Subcutaneous adipose tissue (tissue), 4 donors: ENCODE results near the gene PPM1B. TPM values are rescaled to one million over a fixed set of nuclear protein-coding genes. Genes with fewer than 3 reads are reported as not detected.

ENCODE experiments used
- total RNA-seq, 4 donors: library from RNA; depleted of rRNA; stranded (reverse); fragments of >200 nt; gene quantifications; one replicate each; pipeline ENCODE4 v1.1.0, GENCODE V29; 2016
- TF ChIP-seq, protein P1 (sequence below): fragments of 450-650 bp; IDR thresholded peaks from one replicate; pipeline ENCODE4 v1.5.1; 2016; ENCODE audit warnings: low read depth, mild to moderate bottlenecking, control low read depth, antibody characterized with exemption, moderate library complexity

PPM1B gene
- total RNA-seq, 4 donors from 2014 or later, result 73.1 to 150 (median 83.2) TPM

DNA sequence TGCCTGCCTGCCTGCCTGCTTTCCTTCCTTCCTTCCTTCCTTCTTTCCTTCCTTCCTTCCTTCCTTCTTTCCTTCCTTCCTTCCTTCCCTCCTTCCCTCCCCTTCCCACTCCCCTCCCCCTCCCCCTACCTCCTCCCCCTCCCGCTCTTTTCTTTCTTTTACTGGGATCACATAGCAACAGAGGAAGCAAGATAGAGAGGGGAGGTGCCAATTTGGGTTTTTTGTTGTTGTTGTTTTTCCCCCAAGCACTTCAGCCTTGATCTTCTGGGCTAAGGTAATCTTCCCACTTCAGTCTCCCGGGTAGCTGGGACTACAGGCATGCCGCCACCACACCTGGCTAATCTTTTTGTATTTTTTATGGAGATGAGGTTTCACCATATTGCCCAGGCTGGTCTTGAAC, 20.0 kb downstream of the PPM1B start:
- TF ChIP-seq, protein P1, sequence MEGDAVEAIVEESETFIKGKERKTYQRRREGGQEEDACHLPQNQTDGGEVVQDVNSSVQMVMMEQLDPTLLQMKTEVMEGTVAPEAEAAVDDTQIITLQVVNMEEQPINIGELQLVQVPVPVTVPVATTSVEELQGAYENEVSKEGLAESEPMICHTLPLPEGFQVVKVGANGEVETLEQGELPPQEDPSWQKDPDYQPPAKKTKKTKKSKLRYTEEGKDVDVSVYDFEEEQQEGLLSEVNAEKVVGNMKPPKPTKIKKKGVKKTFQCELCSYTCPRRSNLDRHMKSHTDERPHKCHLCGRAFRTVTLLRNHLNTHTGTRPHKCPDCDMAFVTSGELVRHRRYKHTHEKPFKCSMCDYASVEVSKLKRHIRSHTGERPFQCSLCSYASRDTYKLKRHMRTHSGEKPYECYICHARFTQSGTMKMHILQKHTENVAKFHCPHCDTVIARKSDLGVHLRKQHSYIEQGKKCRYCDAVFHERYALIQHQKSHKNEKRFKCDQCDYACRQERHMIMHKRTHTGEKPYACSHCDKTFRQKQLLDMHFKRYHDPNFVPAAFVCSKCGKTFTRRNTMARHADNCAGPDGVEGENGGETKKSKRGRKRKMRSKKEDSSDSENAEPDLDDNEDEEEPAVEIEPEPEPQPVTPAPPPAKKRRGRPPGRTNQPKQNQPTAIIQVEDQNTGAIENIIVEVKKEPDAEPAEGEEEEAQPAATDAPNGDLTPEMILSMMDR, result no peak

DNA sequence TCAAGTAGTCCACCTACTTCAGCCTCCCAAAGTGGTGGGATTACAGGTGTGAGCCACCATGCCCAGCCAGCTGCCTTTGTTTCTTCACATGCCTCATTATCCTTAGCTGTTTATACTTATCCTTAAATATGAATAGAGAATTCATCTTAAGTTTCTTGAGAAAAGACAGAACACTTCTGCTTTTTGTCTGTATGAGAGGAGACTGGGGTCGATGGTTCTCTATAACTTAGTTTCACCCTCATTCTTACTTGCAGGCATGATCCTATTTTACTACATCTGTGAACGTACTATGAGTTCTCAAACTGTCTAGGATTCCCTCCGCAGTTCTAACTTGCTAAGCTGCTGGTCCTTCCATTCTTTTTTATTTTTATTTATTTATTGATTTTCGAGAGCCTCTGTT, 20.4 kb downstream of the PPM1B start:
- TF ChIP-seq, protein P1, result no peak

DNA sequence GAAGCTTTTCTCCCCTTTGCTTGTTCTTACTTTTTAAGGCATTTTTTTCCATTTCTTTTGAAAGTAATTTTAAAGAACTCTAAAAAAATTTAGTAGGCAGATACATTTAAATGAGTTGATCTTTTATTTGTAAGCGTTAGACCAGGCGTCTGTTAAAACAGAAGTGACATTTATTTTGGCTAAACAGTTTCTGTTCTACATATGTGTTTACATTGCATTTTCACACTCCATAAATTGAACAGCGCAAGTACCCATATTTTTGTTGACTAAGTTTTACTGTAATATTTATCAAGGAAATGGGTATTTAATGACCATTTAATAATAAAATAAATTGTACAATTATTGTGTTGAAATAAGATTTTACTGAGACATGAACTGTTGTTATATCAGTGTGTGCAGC, 21.9 kb downstream of the PPM1B start:
- TF ChIP-seq, protein P1, result no peak

DNA sequence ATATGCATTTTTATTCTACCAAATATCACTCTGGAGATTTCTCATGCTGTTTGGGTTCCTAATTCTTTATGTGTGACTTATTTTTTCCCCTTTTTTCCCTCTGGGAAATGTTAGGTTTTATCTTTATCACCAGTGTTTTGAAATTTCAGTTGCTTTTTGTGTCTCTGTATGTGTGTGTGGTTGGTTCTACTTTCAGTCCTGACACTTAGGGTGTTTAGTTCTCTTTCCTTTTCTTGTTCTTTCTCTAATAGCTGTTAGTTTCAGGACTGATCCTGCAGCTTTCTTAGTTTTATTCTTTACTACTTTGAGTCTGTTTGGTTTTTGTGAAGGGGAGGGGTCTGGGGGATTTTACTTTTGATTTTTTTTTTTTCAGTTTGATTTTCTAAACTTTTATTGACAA, 23.1 kb downstream of the PPM1B start:
- TF ChIP-seq, protein P1, result no peak

DNA sequence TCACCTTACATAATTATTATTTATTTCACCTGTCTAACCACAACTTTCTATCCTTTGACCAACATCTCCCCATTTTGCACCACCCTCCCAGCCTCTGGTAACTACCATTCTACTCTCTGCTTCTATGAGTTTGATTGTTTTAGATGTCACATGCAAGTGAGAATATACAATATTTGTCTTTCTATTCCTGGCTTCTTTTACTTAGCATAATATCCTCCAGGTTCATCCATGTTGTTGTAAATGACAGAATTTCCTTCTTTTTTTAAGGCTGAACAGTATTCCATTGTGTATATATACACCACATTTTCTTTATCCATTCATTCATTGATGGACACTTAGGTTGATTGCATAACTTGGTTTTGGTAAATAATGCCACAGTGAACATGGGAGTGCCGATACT, 24.0 kb downstream of the PPM1B start:
- TF ChIP-seq, protein P1, result no peak

DNA sequence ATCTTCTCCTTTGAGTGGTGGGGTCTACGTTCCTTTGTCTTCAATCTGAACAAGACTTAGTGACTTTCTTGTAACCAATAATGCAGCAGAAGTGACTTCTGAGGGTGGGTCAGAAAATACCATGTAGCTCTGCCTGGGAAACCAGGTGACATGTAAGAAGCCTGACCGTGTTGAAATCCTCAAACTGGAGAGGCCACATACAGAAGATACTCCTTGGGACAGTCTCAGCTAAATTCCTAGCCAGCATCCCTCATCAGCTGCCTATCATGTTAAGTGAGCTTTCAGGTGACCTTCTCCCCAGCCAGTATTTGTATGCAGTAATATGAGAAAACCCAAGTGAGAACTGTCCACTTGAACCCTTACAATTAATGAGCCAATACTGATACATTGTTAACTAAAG, 27.0 kb downstream of the PPM1B start:
- TF ChIP-seq, protein P1, result no peak

DNA sequence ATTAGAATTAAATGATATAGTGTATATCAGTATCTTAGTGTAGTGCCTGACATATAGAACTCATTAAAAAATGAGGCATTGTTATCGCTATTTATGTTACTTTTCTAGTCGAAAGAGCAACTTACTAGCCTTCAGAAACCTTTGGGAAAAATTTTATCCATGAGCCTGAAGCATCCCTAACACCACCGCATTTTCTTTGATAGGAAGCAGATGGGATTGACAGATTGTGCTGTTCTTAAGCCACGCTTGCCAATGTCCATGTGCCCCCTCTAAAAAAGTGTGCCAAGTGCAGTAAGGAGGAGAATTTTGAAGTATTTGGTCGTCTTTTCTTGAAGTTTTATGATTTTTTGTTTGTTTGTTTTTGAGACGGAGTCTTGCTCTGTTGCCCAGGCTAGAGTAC, 29.1 kb downstream of the PPM1B start:
- TF ChIP-seq, protein P1, result no peak
